Mesenchymal stem cell (in vitro differentiated cells and primary cell): Measurements from ENCODE around the gene FBXO9. TPM values are rescaled to one million over a fixed set of nuclear protein-coding genes. Genes with fewer than 3 reads are reported as not detected.
A peak's percentile ranks its signal among the peaks of the same experiment; 100 is the strongest.

ENCODE experiments used
- DNase-seq: peaks from one replicate; pipeline ENCODE4 v3.0.0-alpha.2; 2013
- H2AFZ ChIP-seq: one replicate; pipeline ENCODE4 v1.6.1; 2013; ENCODE audit warnings: low read depth, mild to moderate bottlenecking, control low read depth, inconsistent platforms, low read length, moderate library complexity
- H2AK5ac ChIP-seq: 2 replicates; pipeline ENCODE4 v1.6.1; 2013; ENCODE audit warnings: low read length, moderate library complexity, mild to moderate bottlenecking, inconsistent platforms; ENCODE audit not compliant: severe bottlenecking
- H2BK120ac ChIP-seq: one replicate; pipeline ENCODE4 v1.6.1; 2013; ENCODE audit warnings: low read depth, mild to moderate bottlenecking, inconsistent platforms, low read length, moderate library complexity
- H2BK12ac ChIP-seq, 2 experiments: one replicate each; pipeline ENCODE4 v1.6.1; 2013; ENCODE audit warnings: inconsistent platforms in 2 of 2, low read length in 2 of 2, mild to moderate bottlenecking in 2 of 2, moderate library complexity in 2 of 2, control low read depth in 1 of 2
- H2BK15ac ChIP-seq: one replicate; pipeline ENCODE4 v1.6.1; 2013; ENCODE audit warnings: mild to moderate bottlenecking, low read depth, inconsistent platforms; ENCODE audit not compliant: poor library complexity, severe bottlenecking
- H2BK5ac ChIP-seq: 2 replicates; pipeline ENCODE4 v1.6.1; 2013; ENCODE audit warnings: low read depth, mild to moderate bottlenecking, low read length, control low read depth, inconsistent platforms; ENCODE audit not compliant: poor library complexity, severe bottlenecking
- H3K14ac ChIP-seq, 2 experiments: one replicate each; pipeline ENCODE4 v1.6.1; 2013; ENCODE audit warnings: inconsistent platforms in 2 of 2, low read length in 2 of 2, control low read depth in 1 of 2, mild to moderate bottlenecking in 1 of 2, moderate library complexity in 1 of 2
- H3K18ac ChIP-seq, 2 experiments: one replicate each; pipeline ENCODE4 v1.6.1; 2013; ENCODE audit warnings: inconsistent platforms in 2 of 2, low read length in 2 of 2, control low read depth in 1 of 2, low read depth in 1 of 2, mild to moderate bottlenecking in 1 of 2
- H3K23ac ChIP-seq, 2 experiments: one replicate each; pipeline ENCODE4 v1.6.1; 2013; ENCODE audit warnings: inconsistent platforms in 2 of 2, low read length in 2 of 2, mild to moderate bottlenecking in 2 of 2, moderate library complexity in 2 of 2, control low read depth in 1 of 2
- H3K27ac ChIP-seq: 2 replicates; pipeline ENCODE4 v1.5.1; 2013; ENCODE audit warnings: mild to moderate bottlenecking, moderate library complexity, low read length, control low read depth, inconsistent platforms; ENCODE audit not compliant: poor library complexity, severe bottlenecking
- H3K27me3 ChIP-seq, 2 experiments: 2 replicates each; pipeline versions ENCODE4 v1.6.1 to v1.7.0; 2013; ENCODE audit warnings: low read length in 2 of 2, mild to moderate bottlenecking in 2 of 2, moderate library complexity in 2 of 2, control low read depth in 1 of 2, inconsistent platforms in 1 of 2; ENCODE audit not compliant: control insufficient read depth in 1 of 2, insufficient read depth in 1 of 2
- H3K36me3 ChIP-seq, 2 experiments: 2 replicates each; pipeline versions ENCODE4 v1.6.1 to v1.7.0; 2013; ENCODE audit warnings: low read length in 2 of 2, control low read depth in 1 of 2, inconsistent platforms in 1 of 2, low read depth in 1 of 2, mild to moderate bottlenecking in 1 of 2; ENCODE audit not compliant: insufficient read depth in 2 of 2, control insufficient read depth in 1 of 2
- H3K4ac ChIP-seq, 2 experiments: one replicate each; pipeline ENCODE4 v1.6.1; 2013; ENCODE audit warnings: inconsistent platforms in 2 of 2, low read length in 2 of 2, mild to moderate bottlenecking in 2 of 2, moderate library complexity in 2 of 2, control low read depth in 1 of 2, low read depth in 1 of 2
- H3K4me1 ChIP-seq: 2 replicates; pipeline ENCODE4 v1.6.1; 2013; ENCODE audit warnings: low read depth, low read length, control low read depth; ENCODE audit not compliant: control insufficient read depth, insufficient read depth
- H3K4me2 ChIP-seq: 2 replicates; pipeline ENCODE4 v1.6.1; 2013; ENCODE audit warnings: low read length, mild to moderate bottlenecking, inconsistent platforms; ENCODE audit not compliant: poor library complexity, severe bottlenecking
- H3K4me3 ChIP-seq, 2 experiments: 2 replicates each; pipeline versions ENCODE4 v1.5.1 to v1.7.0; 2013; ENCODE audit warnings: low read length in 2 of 2, mild to moderate bottlenecking in 2 of 2, control low read depth in 1 of 2, low read depth in 1 of 2; ENCODE audit not compliant: insufficient read depth in 1 of 2
- H3K79me1 ChIP-seq: replicated peaks from 2 replicates; pipeline ENCODE4 v1.6.1; 2013; ENCODE audit warnings: mild to moderate bottlenecking, control low read depth, low read length, inconsistent platforms; ENCODE audit not compliant: poor library complexity, severe bottlenecking
- H3K9ac ChIP-seq: 2 replicates; pipeline ENCODE4 v1.7.0; 2013; ENCODE audit warnings: mild to moderate bottlenecking, low read length, moderate library complexity
- H3K9me3 ChIP-seq: 2 replicates; pipeline ENCODE4 v1.7.0; 2013; ENCODE audit warnings: mild to moderate bottlenecking, low read length; ENCODE audit not compliant: control insufficient read depth
- H4K8ac ChIP-seq: one replicate; pipeline ENCODE4 v1.6.1; 2013; ENCODE audit warnings: inconsistent platforms, mild to moderate bottlenecking, low read length, moderate library complexity
- H4K91ac ChIP-seq: one replicate; pipeline ENCODE4 v1.6.1; 2013; ENCODE audit warnings: mild to moderate bottlenecking, low read length, inconsistent platforms
- WGBS: methylation state at CpG from one replicate; pipeline ENCODE4 v1.1.7; 2013; ENCODE audit warnings: mixed read lengths; 5-methylcytosine and 5-hydroxymethylcytosine counted together
- polyA plus RNA-seq, 2 experiments: library from polyadenylated mRNA; stranded (reverse); fragments of 200-250 nt; gene quantifications; one replicate each; pipeline ENCODE4 v1.2.3, GENCODE V29; 2013

The FBXO9 gene
- 47.0 TPM for polyA plus RNA-seq (2013, experiment 1 of 2)
- polyA plus RNA-seq (2013, experiment 2 of 2): 49.2 TPM

GRCh38 chr6:53065266-53066076 is at the start of gene FBXO9:
FBXO9 (plus strand) TSS chr6:53065404; CDS start chr6:53065790, 386 bp downstream.
- under 1% methylated on average over 56 of the region's 78 CpGs for WGBS
- Histone ChIP-seq H3K14ac (peak within 1 kb of the TSS in 1 of 2 experiments; percentile 95), H3K36me3 (peaks cover 0 to 5% of the 10 kb centered on the region in 2 experiments), H3K4me1 (peaks cover 3% of the 10 kb centered on the region), H4K91ac (peak within 1 kb of the TSS; percentile 90), H2BK120ac (peak within 1 kb of the TSS; percentile 61), H2BK12ac (peak within 1 kb of the TSS in 1 of 2 experiments; percentile 86), H2AFZ (peak within 1 kb of the TSS; percentile 97), H3K18ac (peak within 1 kb of the TSS; percentile 93 to 98), H3K27me3 (no peaks in the 10 kb centered on the region), H2AK5ac (no peak within 1 kb of the TSS), H2BK5ac (peak within 1 kb of the TSS; percentile 39), H3K27ac (peak within 1 kb of the TSS; percentile 80), H3K23ac (peak within 1 kb of the TSS in 1 of 2 experiments; percentile 94), H2BK15ac (peak within 1 kb of the TSS; percentile 88), H3K4me2 (peak within 1 kb of the TSS; percentile 93), H3K9ac (peak within 1 kb of the TSS; percentile 95), H3K4ac (peak within 1 kb of the TSS; percentile 62 to 99), H3K4me3 (peak within 1 kb of the TSS; percentile 89 to 97), H3K79me1 (peaks cover 9% of the 10 kb centered on the region), H4K8ac (peak within 1 kb of the TSS; percentile 89), H3K9me3 (no peaks in the 10 kb centered on the region)
- peak; percentile 52 for DNase-seq

DNA sequence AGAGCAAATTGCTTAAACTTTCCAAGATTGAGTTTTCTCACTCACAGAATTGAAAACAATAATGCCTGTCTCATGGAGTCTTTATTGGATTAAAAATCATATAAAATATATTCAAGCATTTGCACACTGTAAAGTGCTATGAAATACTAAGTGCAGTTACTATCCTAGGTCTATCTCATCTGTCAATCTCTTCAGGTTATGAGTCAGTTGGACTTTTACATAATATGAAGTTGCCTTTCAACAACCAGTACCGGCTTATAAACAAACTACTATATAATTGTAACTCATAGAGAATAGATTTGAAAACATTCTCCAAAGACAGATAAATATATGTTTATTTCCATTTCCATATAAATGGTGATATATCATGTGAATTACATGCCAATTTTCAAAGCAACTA is 49.7 kb upstream of the FBXO9 start:
- WGBS: no CpG with 5 or more reads among the region's 1 CpG
- no peak for DNase-seq

DNA sequence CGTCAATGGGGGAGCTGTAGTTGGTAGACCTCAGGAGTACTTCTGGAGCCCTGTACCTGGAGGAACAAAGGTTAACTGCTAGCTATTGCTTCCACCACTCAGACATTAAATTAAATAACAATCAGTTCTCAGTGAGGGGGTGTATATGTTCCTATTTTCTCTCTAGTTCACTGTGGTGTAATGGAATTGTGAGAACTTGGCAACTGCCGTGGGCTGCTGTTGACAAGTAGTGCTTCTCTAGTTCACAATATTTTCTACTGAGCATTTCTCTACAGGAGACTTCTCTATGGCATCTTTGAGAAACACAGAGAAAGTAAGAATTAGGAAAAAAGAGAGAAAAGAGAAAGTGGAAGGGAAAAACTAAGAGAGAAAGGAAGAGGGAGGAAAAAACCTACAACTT is 46.8 kb upstream of the FBXO9 start:
- Histone ChIP-seq H4K8ac (no peak overlapping the region), H3K36me3 (peaks cover 9 to 46% of the 10 kb centered on the region in 2 experiments), H2BK12ac (no peak overlapping the region), H4K91ac (no peak overlapping the region), H2AFZ (no peak overlapping the region), H3K4me3 (no peak overlapping the region), H2BK120ac (no peak overlapping the region), H3K23ac (no peak overlapping the region), H3K4ac (no peak overlapping the region), H3K9me3 (no peaks in the 10 kb centered on the region), H3K18ac (no peak overlapping the region), H3K4me2 (no peak overlapping the region), H3K79me1 (no peaks in the 10 kb centered on the region), H2BK5ac (no peak overlapping the region), H2AK5ac (no peak overlapping the region), H2BK15ac (no peak overlapping the region), H3K27ac (no peak overlapping the region), H3K4me1 (peaks cover 3% of the 10 kb centered on the region), H3K27me3 (no peaks in the 10 kb centered on the region), H3K9ac (no peak overlapping the region), H3K14ac (no peak overlapping the region)
- 100% methylated on average over 1 of the region's 2 CpGs for WGBS
- no peak for DNase-seq

More for the DNA sequence above, 49.7 kb upstream of the FBXO9 start:
- Histone ChIP-seq H3K4ac (no peak overlapping the region), H3K4me3 (no peak overlapping the region), H2BK5ac (no peak overlapping the region), H3K27ac (no peak overlapping the region), H4K91ac (no peak overlapping the region), H2BK12ac (no peak overlapping the region), H3K18ac (no peak overlapping the region), H2BK15ac (no peak overlapping the region), H4K8ac (no peak overlapping the region), H3K9me3 (no peaks in the 10 kb centered on the region), H3K27me3 (no peaks in the 10 kb centered on the region), H3K14ac (no peak overlapping the region), H2AK5ac (no peak overlapping the region), H3K79me1 (no peaks in the 10 kb centered on the region), H2AFZ (no peak overlapping the region), H3K23ac (no peak overlapping the region), H2BK120ac (no peak overlapping the region), H3K4me1 (peaks cover 3% of the 10 kb centered on the region), H3K4me2 (no peak overlapping the region), H3K9ac (no peak overlapping the region), H3K36me3 (peaks cover 20 to 75% of the 10 kb centered on the region in 2 experiments)

GRCh38 chr6:53020005-53020744 is 45.0 kb upstream of the FBXO9 start:
- no peaks in the 10 kb centered on the region for H3K4me1 ChIP-seq

More at GRCh38 chr6:53020005-53020744, 45.0 kb upstream of the FBXO9 start:
- Histone ChIP-seq H2AFZ (no peak overlapping the region), H3K18ac (no peak overlapping the region), H2BK12ac (no peak overlapping the region), H3K4ac (no peak overlapping the region), H2BK15ac (no peak overlapping the region), H2BK5ac (no peak overlapping the region), H3K36me3 (peaks cover 6 to 48% of the 10 kb centered on the region in 2 experiments), H2BK120ac (no peak overlapping the region), H3K27ac (no peak overlapping the region), H3K4me3 (no peak overlapping the region), H3K23ac (no peak overlapping the region), H3K27me3 (no peaks in the 10 kb centered on the region), H3K9ac (no peak overlapping the region), H4K91ac (no peak overlapping the region), H3K14ac (no peak overlapping the region), H2AK5ac (no peak overlapping the region), H3K9me3 (no peaks in the 10 kb centered on the region), H3K79me1 (no peaks in the 10 kb centered on the region), H3K4me2 (no peak overlapping the region), H4K8ac (no peak overlapping the region)
- DNase-seq: no peak
- 71% methylated on average over 2 of the region's 3 CpGs for WGBS
